HepG2 (cell line): ENCODE measurements around the gene TBRG4. TPM values are rescaled to one million over a fixed set of nuclear protein-coding genes. Genes with fewer than 3 reads are reported as not detected.

Experiments used
- ATAC-seq: fragments of 200-7000 bp; cut with Tn5 transposase; 3 replicates; pipeline ENCODE4 v1.9.1; 2020; ENCODE audit warnings: mild to moderate bottlenecking, moderate library complexity
- BruUV-seq: library from RNA; stranded (reverse); fragments of 400-500 nt; replicated peaks from 2 replicates; lab custom pipeline; 2021; lab: Mats Ljungman, UMichigan
- CTCF ChIA-PET: fragments of 300-600 bp; formaldehyde crosslinking; extraction: SDS; loops from one replicate; lab custom pipeline; 2021; ENCODE audit warnings: low total read pairs, inconsistent platforms, low intra/inter-chr PET ratio; lab: Yijun Ruan, JAX
- POLR2A ChIA-PET: fragments of 350-600 bp; sonication (Branson Sonifier 250); formaldehyde crosslinking; loops from one replicate; lab custom pipeline; 2020; ENCODE audit warnings: antibody characterized with exemption, inconsistent platforms; lab: Yijun Ruan, JAX
- DNase-seq: peaks from one replicate; pipeline ENCODE4 v3.0.0-alpha.2; 2015; ENCODE audit warnings: low spot score
- FAIRE-seq: peaks from 3 replicates; lab custom pipeline; 2011; peaks lifted over from hg19 to GRCh38; lab: Jason Lieb, UNC
- H2AFZ ChIP-seq: one replicate; pipeline ENCODE4 v1.6.1; 2011; ENCODE audit warnings: low read length, inconsistent platforms
- H3K27ac ChIP-seq: fragments of 300-600 bp; 3 replicates; pipeline ENCODE4 v1.8.0; 2011; ENCODE audit warnings: mixed run types, mild to moderate bottlenecking, mixed read lengths, low read length, inconsistent platforms; ENCODE audit not compliant: insufficient read depth; ENCODE audit errors: extremely low read length
- H3K27me3 ChIP-seq, 2 experiments: fragments of 200-600 bp in 1 of 2; 2 replicates in 1 of 2; 3 replicates in 1 of 2; pipeline versions ENCODE4 v1.6.0 to v1.8.0; 2011; ENCODE audit warnings: low read length in 2 of 2, mild to moderate bottlenecking in 2 of 2, moderate library complexity in 2 of 2, inconsistent platforms in 1 of 2; ENCODE audit not compliant: insufficient read depth in 2 of 2, control insufficient read depth in 1 of 2
- H3K36me3 ChIP-seq, 2 experiments: fragments of 200-600 bp in 1 of 2; replicated peaks in 1 of 2; 2 replicates in 1 of 2; 3 replicates in 1 of 2; pipeline versions ENCODE4 v1.5.1 to v1.8.0; 2011; ENCODE audit warnings: low read length in 2 of 2, inconsistent platforms in 1 of 2; ENCODE audit not compliant: insufficient read depth in 2 of 2, control insufficient read depth in 1 of 2
- H3K4me1 ChIP-seq: 2 replicates; pipeline ENCODE4 v1.5.1; 2012; ENCODE audit warnings: low read length, inconsistent platforms; ENCODE audit not compliant: insufficient read depth
- H3K4me2 ChIP-seq: 2 replicates; pipeline ENCODE4 v1.6.0; 2011; ENCODE audit warnings: low read depth, low read length, inconsistent platforms
- H3K4me3 ChIP-seq, 3 experiments: fragments of 200-600 bp in 1 of 3; sonication (generic), shearing (Covaris generic) in 1 of 3; replicated peaks in 1 of 3; 2 replicates each; pipeline ENCODE4 v1.5.1; 2011 to 2016; ENCODE audit warnings: low read length in 3 of 3, inconsistent platforms in 2 of 3, low read depth in 2 of 3, mild to moderate bottlenecking in 2 of 3, control low read depth in 1 of 3, mixed read lengths in 1 of 3; ENCODE audit not compliant: insufficient read depth in 1 of 3
- H3K79me2 ChIP-seq: one replicate; pipeline ENCODE4 v1.6.1; 2011; ENCODE audit warnings: low read length, inconsistent platforms; ENCODE audit not compliant: insufficient read depth
- H3K9ac ChIP-seq: 2 replicates; pipeline ENCODE4 v1.6.0; 2011; ENCODE audit warnings: mild to moderate bottlenecking, low read depth, low read length, inconsistent platforms; ENCODE audit not compliant: insufficient read depth
- H3K9me3 ChIP-seq: 2 replicates; pipeline ENCODE4 v1.5.1; 2012; ENCODE audit warnings: mild to moderate bottlenecking, low read length
- H4K20me1 ChIP-seq: 2 replicates; pipeline ENCODE4 v1.6.0; 2011; ENCODE audit warnings: inconsistent platforms, mild to moderate bottlenecking, low read length, moderate library complexity; ENCODE audit not compliant: insufficient read depth
- HOXA5 ChIP-seq: sonication (generic); formaldehyde crosslinking; IDR thresholded peaks from 2 replicates; pipeline ENCODE4 v1.4.0; 2020; ENCODE audit warnings: missing genetic modification reagents
- TFDP2 ChIP-seq: sonication (generic); formaldehyde crosslinking; IDR thresholded peaks from 2 replicates; pipeline ENCODE4 v1.4.0; 2020; ENCODE audit warnings: missing genetic modification reagents
- WGBS: methylation state at CpG from one replicate; pipeline ENCODE4 v1.1.6; 2017; ENCODE audit warnings: low lambda C conversion rate; 5-methylcytosine and 5-hydroxymethylcytosine counted together
- in situ Hi-C: cut with HindIII; loops from 2 replicates; pipeline ENCODE4 v1.10.0; 2017; ENCODE audit warnings: low pct_unique_long_range_greater_than_20kb; ENCODE audit not compliant: extremely low pct_ligation_motif_present
- intact Hi-C: fragments of 100-400 bp; cut with micrococcal nuclease; formaldehyde crosslinking; loops from one replicate; pipeline ENCODE4 v1.10.0; 2022; ENCODE audit not compliant: unreplicated experiment
- polyA plus RNA-seq, 8 experiments: library from polyadenylated mRNA; depleted of rRNA in 3 of 8; stranded (reverse) in 7 of 8; unstranded in 1 of 8; fragments of >200 nt; fragmentation: Illumina TruSeq in 4 of 8; extraction: Trizol in 4 of 8; gene quantifications; 2 replicates each; pipeline versions ENCODE4 v1.2.1 to v1.2.3, GENCODE V29; 2011 to 2016; ENCODE audit warnings: low read depth in 4 of 8, missing spikeins in 1 of 8, mixed read lengths in 1 of 8; ENCODE audit not compliant: insufficient read depth in 1 of 8
- total RNA-seq, 5 experiments: library from RNA; depleted of rRNA; stranded (reverse); fragments of >200 nt; fragmentation: Illumina TruSeq; extraction: Trizol; gene quantifications; 2 replicates each; pipeline ENCODE4 v1.2.3, GENCODE V29; 2016; ENCODE audit warnings: low read depth in 1 of 5
- TF ChIP-seq, protein P1 (sequence below): fragments of 450-650 bp; IDR thresholded peaks from 2 replicates; pipeline ENCODE4 v1.6.1; 2016
- TF ChIP-seq, protein P2 (sequence below): sonication (generic); formaldehyde crosslinking; IDR thresholded peaks from 2 replicates; pipeline ENCODE4 v1.9.0; 2022; ENCODE audit warnings: low read depth, missing genetic modification reagents

Gene TBRG4
- total and polyA plus RNA-seq, 2 of the 13 experiments (the other 11 are each of a cell fraction or from before 2014, with no cell fraction given): 87.8 to 107 TPM

DNA sequence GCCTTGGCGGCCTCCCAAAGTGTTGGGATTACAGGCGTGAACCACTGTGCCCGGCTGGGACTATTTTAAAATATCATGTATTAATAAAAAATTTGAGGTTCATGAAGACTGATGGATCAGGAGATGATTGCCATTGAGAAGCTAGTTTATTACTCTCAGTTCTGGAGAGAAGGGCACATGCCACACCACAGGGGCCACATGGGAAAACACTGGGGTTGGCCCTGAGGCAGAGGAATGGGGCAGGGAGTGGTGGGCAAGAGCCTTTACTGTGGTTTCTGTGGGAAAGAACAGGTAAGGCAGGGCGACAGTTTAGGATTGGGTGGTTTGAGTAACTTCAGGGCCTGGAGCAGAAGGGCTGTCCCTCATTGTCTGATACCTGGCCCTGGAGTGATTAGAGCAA, 6.8 kb upstream of the TBRG4 start:
- H3K9ac ChIP-seq: no peak overlapping the region
- DNase-seq (no peak), ATAC-seq (no peak), FAIRE-seq (no peak)
- intact Hi-C loops (no loop called here), in situ Hi-C loops (no loop called here)
- ChIA-PET POLR2A (no interaction called here), CTCF (no interaction called here)
- no TSS peak for BruUV-seq
- no peak overlapping the region for H3K4me2 ChIP-seq
- H3K79me2 ChIP-seq: no peaks in the 10 kb centered on the region
- WGBS: 71% methylated on average over 4 of the region's 4 CpGs
- no peaks in the 10 kb centered on the region for H3K9me3 ChIP-seq
- H3K36me3 ChIP-seq: no peaks in the 10 kb centered on the region
- H4K20me1 ChIP-seq: no peaks in the 10 kb centered on the region
- peaks cover 12% of the 10 kb centered on the region for H3K4me1 ChIP-seq
- H3K27ac ChIP-seq: no peak overlapping the region
- H3K4me3 ChIP-seq: no peak overlapping the region
- no peak overlapping the region for H2AFZ ChIP-seq
- TF ChIP-seq TFDP2 (CRISPR knock-in tag): no peak
- TF ChIP-seq, protein P1, sequence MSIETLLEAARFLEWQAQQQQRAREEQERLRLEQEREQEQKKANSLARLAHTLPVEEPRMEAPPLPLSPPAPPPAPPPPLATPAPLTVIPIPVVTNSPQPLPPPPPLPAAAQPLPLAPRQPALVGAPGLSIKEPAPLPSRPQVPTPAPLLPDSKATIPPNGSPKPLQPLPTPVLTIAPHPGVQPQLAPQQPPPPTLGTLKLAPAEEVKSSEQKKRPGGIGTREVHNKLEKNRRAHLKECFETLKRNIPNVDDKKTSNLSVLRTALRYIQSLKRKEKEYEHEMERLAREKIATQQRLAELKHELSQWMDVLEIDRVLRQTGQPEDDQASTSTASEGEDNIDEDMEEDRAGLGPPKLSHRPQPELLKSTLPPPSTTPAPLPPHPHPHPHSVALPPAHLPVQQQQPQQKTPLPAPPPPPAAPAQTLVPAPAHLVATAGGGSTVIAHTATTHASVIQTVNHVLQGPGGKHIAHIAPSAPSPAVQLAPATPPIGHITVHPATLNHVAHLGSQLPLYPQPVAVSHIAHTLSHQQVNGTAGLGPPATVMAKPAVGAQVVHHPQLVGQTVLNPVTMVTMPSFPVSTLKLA: peak; percentile 91
- peaks cover 0 to 11% of the 10 kb centered on the region in 2 experiments; a peak in 2 of 5 replicates for H3K27me3 ChIP-seq

GRCh38 chr7:45117582-45117981, 6.1 kb upstream of the TBRG4 start:
- no peaks in the 10 kb centered on the region for H4K20me1 ChIP-seq
- ATAC-seq (no peak), DNase-seq (no peak), FAIRE-seq (no peak)
- H3K79me2 ChIP-seq: no peaks in the 10 kb centered on the region
- H3K27ac ChIP-seq: no peak overlapping the region
- no peak overlapping the region for H3K4me2 ChIP-seq
- ChIA-PET POLR2A (no interaction called here), CTCF (no interaction called here)
- in situ Hi-C loops (no loop called here), intact Hi-C loops (no loop called here)
- TF ChIP-seq, protein P2, sequence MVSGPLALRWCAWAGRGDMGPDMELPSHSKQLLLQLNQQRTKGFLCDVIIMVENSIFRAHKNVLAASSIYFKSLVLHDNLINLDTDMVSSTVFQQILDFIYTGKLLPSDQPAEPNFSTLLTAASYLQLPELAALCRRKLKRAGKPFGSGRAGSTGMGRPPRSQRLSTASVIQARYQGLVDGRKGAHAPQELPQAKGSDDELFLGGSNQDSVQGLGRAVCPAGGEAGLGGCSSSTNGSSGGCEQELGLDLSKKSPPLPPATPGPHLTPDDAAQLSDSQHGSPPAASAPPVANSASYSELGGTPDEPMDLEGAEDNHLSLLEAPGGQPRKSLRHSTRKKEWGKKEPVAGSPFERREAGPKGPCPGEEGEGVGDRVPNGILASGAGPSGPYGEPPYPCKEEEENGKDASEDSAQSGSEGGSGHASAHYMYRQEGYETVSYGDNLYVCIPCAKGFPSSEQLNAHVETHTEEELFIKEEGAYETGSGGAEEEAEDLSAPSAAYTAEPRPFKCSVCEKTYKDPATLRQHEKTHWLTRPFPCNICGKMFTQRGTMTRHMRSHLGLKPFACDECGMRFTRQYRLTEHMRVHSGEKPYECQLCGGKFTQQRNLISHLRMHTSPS (CRISPR knock-in tag): no peak
- TF ChIP-seq HOXA5: no peak
- H3K27me3 ChIP-seq: peaks cover 0 to 6% of the 10 kb centered on the region in 2 experiments; a peak in 2 of 5 replicates
- no peak overlapping the region for H3K9ac ChIP-seq
- no peaks in the 10 kb centered on the region for H3K9me3 ChIP-seq
- H3K36me3 ChIP-seq: no peaks in the 10 kb centered on the region
- H3K4me1 ChIP-seq: peaks cover 12% of the 10 kb centered on the region
- no TSS peak for BruUV-seq
- H2AFZ ChIP-seq: no peak overlapping the region
- 6% methylated on average over 2 of the region's 4 CpGs for WGBS
- no peak overlapping the region for H3K4me3 ChIP-seq
